GM23338 (cell line): ENCODE results near the gene GRM8. TPM values are rescaled to one million over a fixed set of nuclear protein-coding genes. Genes with fewer than 3 reads are reported as not detected.

Source experiments
- ATAC-seq: fragments of 200-7000 bp; cut with Tn5 transposase; 3 replicates; pipeline ENCODE4 v1.9.1; 2020
- DNase-seq: peaks from one replicate; pipeline ENCODE4 v3.0.0-alpha.2; 2015; ENCODE audit warnings: low spot score
- H2AFZ ChIP-seq: fragments of 200-600 bp; sonication (generic); 2 replicates; pipeline ENCODE4 v1.8.0; 2016; ENCODE audit warnings: antibody characterized with exemption, mild to moderate bottlenecking, moderate library complexity
- H3F3A ChIP-seq: fragments of 200-600 bp; sonication (generic); replicated peaks from 2 replicates; pipeline ENCODE4 v1.8.0; 2017; ENCODE audit warnings: antibody characterized with exemption, mixed run types, low read depth
- H3K27ac ChIP-seq: fragments of 200-600 bp; sonication (generic); 2 replicates; pipeline ENCODE4 v1.6.1; 2016; ENCODE audit warnings: low read depth
- H3K27me3 ChIP-seq: fragments of 200-600 bp; sonication (generic); 2 replicates; pipeline ENCODE4 v1.8.0; 2016; ENCODE audit warnings: mild to moderate bottlenecking, mixed run types, moderate library complexity; ENCODE audit not compliant: insufficient read depth
- H3K36me3 ChIP-seq: fragments of 200-600 bp; sonication (generic); 2 replicates; pipeline ENCODE4 v1.8.0; 2016; ENCODE audit warnings: mild to moderate bottlenecking; ENCODE audit not compliant: insufficient read depth
- H3K4me1 ChIP-seq: fragments of 200-600 bp; sonication (generic); 2 replicates; pipeline ENCODE4 v1.8.0; 2016; ENCODE audit warnings: mild to moderate bottlenecking, moderate library complexity; ENCODE audit not compliant: insufficient read depth
- H3K4me2 ChIP-seq: fragments of 200-600 bp; sonication (generic); 2 replicates; pipeline ENCODE4 v1.7.1; 2017; ENCODE audit warnings: mixed run types
- H3K4me3 ChIP-seq: fragments of 200-600 bp; sonication (generic); 2 replicates; pipeline ENCODE4 v1.6.1; 2016; ENCODE audit warnings: mixed run types
- H3K79me2 ChIP-seq: fragments of 200-600 bp; sonication (generic); replicated peaks from 2 replicates; pipeline ENCODE4 v1.8.0; 2017; ENCODE audit warnings: mild to moderate bottlenecking; ENCODE audit not compliant: insufficient read depth
- H3K9me2 ChIP-seq: fragments of 200-600 bp; sonication (generic); 2 replicates; pipeline ENCODE4 v1.8.0; 2017; ENCODE audit not compliant: insufficient read depth
- H4K20me1 ChIP-seq: fragments of 200-600 bp; sonication (generic); replicated peaks from 2 replicates; pipeline ENCODE4 v1.8.0; 2017; ENCODE audit warnings: mild to moderate bottlenecking; ENCODE audit not compliant: insufficient read depth
- H3K27ac Mint-ChIP-seq: 2 replicates; pipeline ENCODE4 v1.8.0; 2020; ENCODE audit warnings: inconsistent platforms, mild to moderate bottlenecking, moderate library complexity, mixed read lengths
- H3K27me3 Mint-ChIP-seq: 3 replicates; pipeline ENCODE4 v1.8.0; 2022; ENCODE audit warnings: low read depth, mild to moderate bottlenecking, moderate library complexity, mixed read lengths, inconsistent platforms; ENCODE audit not compliant: insufficient read depth, poor library complexity
- H3K36me3 Mint-ChIP-seq: 3 replicates; pipeline ENCODE4 v1.8.0; 2021; ENCODE audit warnings: low read depth, mild to moderate bottlenecking, inconsistent platforms, moderate library complexity, mixed read lengths
- H3K4me1 Mint-ChIP-seq: 3 replicates; pipeline ENCODE4 v1.8.0; 2020; ENCODE audit warnings: mild to moderate bottlenecking, inconsistent platforms, mixed read lengths
- H3K4me3 Mint-ChIP-seq: 3 replicates; pipeline ENCODE4 v1.8.0; 2021; ENCODE audit warnings: moderate library complexity, mild to moderate bottlenecking, inconsistent platforms, mixed read lengths
- H3K9me3 Mint-ChIP-seq: 3 replicates; pipeline ENCODE4 v1.8.0; 2020; ENCODE audit warnings: moderate library complexity, mild to moderate bottlenecking, inconsistent platforms, mixed read lengths
- CREB1 ChIP-seq: fragments of 250-450 bp; sonication (Bioruptor Pico); IDR thresholded peaks from 2 replicates; pipeline ENCODE4 v1.5.0; 2020; ENCODE audit warnings: low read depth, mild to moderate bottlenecking, moderate library complexity
- EZH2 ChIP-seq: fragments of 200-600 bp; sonication (generic); IDR thresholded peaks from one replicate; pipeline ENCODE4 v1.8.0; 2017; ENCODE audit warnings: antibody characterized with exemption, mild to moderate bottlenecking, low read depth; ENCODE audit not compliant: unreplicated experiment
- EZH2phosphoT487 ChIP-seq: fragments of 200-600 bp; sonication (generic); IDR thresholded peaks from one replicate; pipeline ENCODE4 v1.8.1; 2018; ENCODE audit warnings: antibody characterized with exemption; ENCODE audit not compliant: unreplicated experiment
- JUNB ChIP-seq: IDR thresholded peaks from one replicate; pipeline ENCODE4 v1.6.1; 2016; ENCODE audit warnings: antibody characterized with exemption; ENCODE audit not compliant: unreplicated experiment
- NANOG ChIP-seq: IDR thresholded peaks from 2 replicates; pipeline ENCODE4 v1.6.1; 2016; ENCODE audit warnings: antibody characterized with exemption, borderline replicate concordance
- POLR2AphosphoS5 ChIP-seq: IDR thresholded peaks from 2 replicates; pipeline ENCODE4 v1.6.1; 2016; ENCODE audit warnings: antibody characterized with exemption, low read depth
- STAT1 ChIP-seq: IDR thresholded peaks from one replicate; pipeline ENCODE4 v1.6.1; 2016; ENCODE audit warnings: antibody characterized with exemption; ENCODE audit not compliant: unreplicated experiment
- ZNF114 ChIP-seq: fragments of 250-450 bp; sonication (Bioruptor Pico); IDR thresholded peaks from 2 replicates; pipeline ENCODE4 v1.5.0; 2020; ENCODE audit warnings: mild to moderate bottlenecking, moderate library complexity
- ZNF331 ChIP-seq: fragments of 250-450 bp; sonication (Bioruptor Pico); IDR thresholded peaks from 2 replicates; pipeline ENCODE4 v1.5.0; 2020; ENCODE audit warnings: low read depth, mild to moderate bottlenecking, moderate library complexity
- polyA plus RNA-seq: library from polyadenylated mRNA; unstranded; fragments of >200 nt; fragmentation: Nextera tagmentation; extraction: Ambion mirVana; gene quantifications from 2 replicates; pipeline ENCODE4 v1.2.1, GENCODE V29; 2016
- total RNA-seq: library from RNA; depleted of rRNA; stranded (reverse); fragments of >200 nt; shearing (Covaris generic); gene quantifications from 2 replicates; pipeline ENCODE4 v1.2.3, GENCODE V29; 2014
- TF ChIP-seq, protein P1 (sequence below): IDR thresholded peaks from 2 replicates; pipeline ENCODE4 v1.6.1; 2016; ENCODE audit warnings: antibody characterized with exemption
- TF ChIP-seq, protein P2 (sequence below): IDR thresholded peaks from one replicate; pipeline ENCODE4 v1.6.1; 2018; ENCODE audit warnings: antibody characterized with exemption; ENCODE audit not compliant: unreplicated experiment
- TF ChIP-seq, protein P3 (sequence below), 2 experiments: fragments of 200-600 bp in 1 of 2; sonication (generic) in 1 of 2; conservative IDR thresholded peaks; 2 replicates each; pipeline versions ENCODE4 v1.5.1 to v1.6.1; 2016 to 2017; ENCODE audit warnings: antibody characterized with exemption in 2 of 2, low read depth in 2 of 2, mild to moderate bottlenecking in 2 of 2, moderate library complexity in 1 of 2
- TF ChIP-seq, protein P4 (sequence below): fragments of 250-450 bp; sonication (Bioruptor Pico); IDR thresholded peaks from 2 replicates; pipeline ENCODE4 v1.5.0; 2020; ENCODE audit warnings: mild to moderate bottlenecking, moderate library complexity

The GRM8 gene
- total and polyA plus RNA-seq, 2 experiments from 2014 or later: 1.9 to 6.6 TPM

DNA sequence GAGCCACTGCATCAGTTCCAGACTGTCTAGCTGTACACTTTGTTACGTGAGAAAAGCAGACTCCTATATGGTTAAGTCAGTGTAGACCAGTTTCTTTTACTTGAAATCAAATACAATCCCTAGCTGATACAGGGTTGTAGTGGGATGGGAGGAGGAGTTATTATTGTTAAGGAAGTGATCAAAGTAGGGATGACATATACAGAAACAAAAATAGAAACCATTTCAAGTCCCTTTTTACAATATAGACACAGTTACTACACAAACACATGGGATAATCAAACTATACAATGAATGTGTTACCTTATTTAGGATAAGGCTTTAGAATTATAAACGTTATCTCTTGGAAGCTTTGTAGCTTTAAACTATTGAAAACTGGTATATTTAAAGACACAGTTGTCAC, 233.9 kb downstream of the GRM8 start:
- Mint-ChIP-seq H3K4me3 (no peak overlapping the region), H3K9me3 (no peaks in the 10 kb centered on the region), H3K27me3 (no peaks in the 10 kb centered on the region), H3K36me3 (no peaks in the 10 kb centered on the region), H3K4me1 (no peaks in the 10 kb centered on the region), H3K27ac (no peak overlapping the region)
- H2AFZ ChIP-seq: no peak overlapping the region
- H3K4me1 ChIP-seq: no peaks in the 10 kb centered on the region
- TF ChIP-seq, protein P1, sequence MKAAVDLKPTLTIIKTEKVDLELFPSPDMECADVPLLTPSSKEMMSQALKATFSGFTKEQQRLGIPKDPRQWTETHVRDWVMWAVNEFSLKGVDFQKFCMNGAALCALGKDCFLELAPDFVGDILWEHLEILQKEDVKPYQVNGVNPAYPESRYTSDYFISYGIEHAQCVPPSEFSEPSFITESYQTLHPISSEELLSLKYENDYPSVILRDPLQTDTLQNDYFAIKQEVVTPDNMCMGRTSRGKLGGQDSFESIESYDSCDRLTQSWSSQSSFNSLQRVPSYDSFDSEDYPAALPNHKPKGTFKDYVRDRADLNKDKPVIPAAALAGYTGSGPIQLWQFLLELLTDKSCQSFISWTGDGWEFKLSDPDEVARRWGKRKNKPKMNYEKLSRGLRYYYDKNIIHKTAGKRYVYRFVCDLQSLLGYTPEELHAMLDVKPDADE: no peak
- no peak for TF ChIP-seq EZH2
- TF ChIP-seq ZNF331 (CRISPR knock-in tag): no peak
- no peak for TF ChIP-seq NANOG
- no peak for TF ChIP-seq ZNF114 (CRISPR knock-in tag)
- TF ChIP-seq EZH2phosphoT487: no peak
- TF ChIP-seq, protein P2, sequence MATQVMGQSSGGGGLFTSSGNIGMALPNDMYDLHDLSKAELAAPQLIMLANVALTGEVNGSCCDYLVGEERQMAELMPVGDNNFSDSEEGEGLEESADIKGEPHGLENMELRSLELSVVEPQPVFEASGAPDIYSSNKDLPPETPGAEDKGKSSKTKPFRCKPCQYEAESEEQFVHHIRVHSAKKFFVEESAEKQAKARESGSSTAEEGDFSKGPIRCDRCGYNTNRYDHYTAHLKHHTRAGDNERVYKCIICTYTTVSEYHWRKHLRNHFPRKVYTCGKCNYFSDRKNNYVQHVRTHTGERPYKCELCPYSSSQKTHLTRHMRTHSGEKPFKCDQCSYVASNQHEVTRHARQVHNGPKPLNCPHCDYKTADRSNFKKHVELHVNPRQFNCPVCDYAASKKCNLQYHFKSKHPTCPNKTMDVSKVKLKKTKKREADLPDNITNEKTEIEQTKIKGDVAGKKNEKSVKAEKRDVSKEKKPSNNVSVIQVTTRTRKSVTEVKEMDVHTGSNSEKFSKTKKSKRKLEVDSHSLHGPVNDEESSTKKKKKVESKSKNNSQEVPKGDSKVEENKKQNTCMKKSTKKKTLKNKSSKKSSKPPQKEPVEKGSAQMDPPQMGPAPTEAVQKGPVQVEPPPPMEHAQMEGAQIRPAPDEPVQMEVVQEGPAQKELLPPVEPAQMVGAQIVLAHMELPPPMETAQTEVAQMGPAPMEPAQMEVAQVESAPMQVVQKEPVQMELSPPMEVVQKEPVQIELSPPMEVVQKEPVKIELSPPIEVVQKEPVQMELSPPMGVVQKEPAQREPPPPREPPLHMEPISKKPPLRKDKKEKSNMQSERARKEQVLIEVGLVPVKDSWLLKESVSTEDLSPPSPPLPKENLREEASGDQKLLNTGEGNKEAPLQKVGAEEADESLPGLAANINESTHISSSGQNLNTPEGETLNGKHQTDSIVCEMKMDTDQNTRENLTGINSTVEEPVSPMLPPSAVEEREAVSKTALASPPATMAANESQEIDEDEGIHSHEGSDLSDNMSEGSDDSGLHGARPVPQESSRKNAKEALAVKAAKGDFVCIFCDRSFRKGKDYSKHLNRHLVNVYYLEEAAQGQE: no peak
- no peak for TF ChIP-seq CREB1 (CRISPR knock-in tag)
- TF ChIP-seq, protein P3, sequence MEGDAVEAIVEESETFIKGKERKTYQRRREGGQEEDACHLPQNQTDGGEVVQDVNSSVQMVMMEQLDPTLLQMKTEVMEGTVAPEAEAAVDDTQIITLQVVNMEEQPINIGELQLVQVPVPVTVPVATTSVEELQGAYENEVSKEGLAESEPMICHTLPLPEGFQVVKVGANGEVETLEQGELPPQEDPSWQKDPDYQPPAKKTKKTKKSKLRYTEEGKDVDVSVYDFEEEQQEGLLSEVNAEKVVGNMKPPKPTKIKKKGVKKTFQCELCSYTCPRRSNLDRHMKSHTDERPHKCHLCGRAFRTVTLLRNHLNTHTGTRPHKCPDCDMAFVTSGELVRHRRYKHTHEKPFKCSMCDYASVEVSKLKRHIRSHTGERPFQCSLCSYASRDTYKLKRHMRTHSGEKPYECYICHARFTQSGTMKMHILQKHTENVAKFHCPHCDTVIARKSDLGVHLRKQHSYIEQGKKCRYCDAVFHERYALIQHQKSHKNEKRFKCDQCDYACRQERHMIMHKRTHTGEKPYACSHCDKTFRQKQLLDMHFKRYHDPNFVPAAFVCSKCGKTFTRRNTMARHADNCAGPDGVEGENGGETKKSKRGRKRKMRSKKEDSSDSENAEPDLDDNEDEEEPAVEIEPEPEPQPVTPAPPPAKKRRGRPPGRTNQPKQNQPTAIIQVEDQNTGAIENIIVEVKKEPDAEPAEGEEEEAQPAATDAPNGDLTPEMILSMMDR (conservative IDR thresholded peaks at IDR 0.05; ENCODE audit: low read depth in 2 of 2): no peak
- no peak for TF ChIP-seq POLR2AphosphoS5
- TF ChIP-seq JUNB: no peak
- TF ChIP-seq, protein P4, sequence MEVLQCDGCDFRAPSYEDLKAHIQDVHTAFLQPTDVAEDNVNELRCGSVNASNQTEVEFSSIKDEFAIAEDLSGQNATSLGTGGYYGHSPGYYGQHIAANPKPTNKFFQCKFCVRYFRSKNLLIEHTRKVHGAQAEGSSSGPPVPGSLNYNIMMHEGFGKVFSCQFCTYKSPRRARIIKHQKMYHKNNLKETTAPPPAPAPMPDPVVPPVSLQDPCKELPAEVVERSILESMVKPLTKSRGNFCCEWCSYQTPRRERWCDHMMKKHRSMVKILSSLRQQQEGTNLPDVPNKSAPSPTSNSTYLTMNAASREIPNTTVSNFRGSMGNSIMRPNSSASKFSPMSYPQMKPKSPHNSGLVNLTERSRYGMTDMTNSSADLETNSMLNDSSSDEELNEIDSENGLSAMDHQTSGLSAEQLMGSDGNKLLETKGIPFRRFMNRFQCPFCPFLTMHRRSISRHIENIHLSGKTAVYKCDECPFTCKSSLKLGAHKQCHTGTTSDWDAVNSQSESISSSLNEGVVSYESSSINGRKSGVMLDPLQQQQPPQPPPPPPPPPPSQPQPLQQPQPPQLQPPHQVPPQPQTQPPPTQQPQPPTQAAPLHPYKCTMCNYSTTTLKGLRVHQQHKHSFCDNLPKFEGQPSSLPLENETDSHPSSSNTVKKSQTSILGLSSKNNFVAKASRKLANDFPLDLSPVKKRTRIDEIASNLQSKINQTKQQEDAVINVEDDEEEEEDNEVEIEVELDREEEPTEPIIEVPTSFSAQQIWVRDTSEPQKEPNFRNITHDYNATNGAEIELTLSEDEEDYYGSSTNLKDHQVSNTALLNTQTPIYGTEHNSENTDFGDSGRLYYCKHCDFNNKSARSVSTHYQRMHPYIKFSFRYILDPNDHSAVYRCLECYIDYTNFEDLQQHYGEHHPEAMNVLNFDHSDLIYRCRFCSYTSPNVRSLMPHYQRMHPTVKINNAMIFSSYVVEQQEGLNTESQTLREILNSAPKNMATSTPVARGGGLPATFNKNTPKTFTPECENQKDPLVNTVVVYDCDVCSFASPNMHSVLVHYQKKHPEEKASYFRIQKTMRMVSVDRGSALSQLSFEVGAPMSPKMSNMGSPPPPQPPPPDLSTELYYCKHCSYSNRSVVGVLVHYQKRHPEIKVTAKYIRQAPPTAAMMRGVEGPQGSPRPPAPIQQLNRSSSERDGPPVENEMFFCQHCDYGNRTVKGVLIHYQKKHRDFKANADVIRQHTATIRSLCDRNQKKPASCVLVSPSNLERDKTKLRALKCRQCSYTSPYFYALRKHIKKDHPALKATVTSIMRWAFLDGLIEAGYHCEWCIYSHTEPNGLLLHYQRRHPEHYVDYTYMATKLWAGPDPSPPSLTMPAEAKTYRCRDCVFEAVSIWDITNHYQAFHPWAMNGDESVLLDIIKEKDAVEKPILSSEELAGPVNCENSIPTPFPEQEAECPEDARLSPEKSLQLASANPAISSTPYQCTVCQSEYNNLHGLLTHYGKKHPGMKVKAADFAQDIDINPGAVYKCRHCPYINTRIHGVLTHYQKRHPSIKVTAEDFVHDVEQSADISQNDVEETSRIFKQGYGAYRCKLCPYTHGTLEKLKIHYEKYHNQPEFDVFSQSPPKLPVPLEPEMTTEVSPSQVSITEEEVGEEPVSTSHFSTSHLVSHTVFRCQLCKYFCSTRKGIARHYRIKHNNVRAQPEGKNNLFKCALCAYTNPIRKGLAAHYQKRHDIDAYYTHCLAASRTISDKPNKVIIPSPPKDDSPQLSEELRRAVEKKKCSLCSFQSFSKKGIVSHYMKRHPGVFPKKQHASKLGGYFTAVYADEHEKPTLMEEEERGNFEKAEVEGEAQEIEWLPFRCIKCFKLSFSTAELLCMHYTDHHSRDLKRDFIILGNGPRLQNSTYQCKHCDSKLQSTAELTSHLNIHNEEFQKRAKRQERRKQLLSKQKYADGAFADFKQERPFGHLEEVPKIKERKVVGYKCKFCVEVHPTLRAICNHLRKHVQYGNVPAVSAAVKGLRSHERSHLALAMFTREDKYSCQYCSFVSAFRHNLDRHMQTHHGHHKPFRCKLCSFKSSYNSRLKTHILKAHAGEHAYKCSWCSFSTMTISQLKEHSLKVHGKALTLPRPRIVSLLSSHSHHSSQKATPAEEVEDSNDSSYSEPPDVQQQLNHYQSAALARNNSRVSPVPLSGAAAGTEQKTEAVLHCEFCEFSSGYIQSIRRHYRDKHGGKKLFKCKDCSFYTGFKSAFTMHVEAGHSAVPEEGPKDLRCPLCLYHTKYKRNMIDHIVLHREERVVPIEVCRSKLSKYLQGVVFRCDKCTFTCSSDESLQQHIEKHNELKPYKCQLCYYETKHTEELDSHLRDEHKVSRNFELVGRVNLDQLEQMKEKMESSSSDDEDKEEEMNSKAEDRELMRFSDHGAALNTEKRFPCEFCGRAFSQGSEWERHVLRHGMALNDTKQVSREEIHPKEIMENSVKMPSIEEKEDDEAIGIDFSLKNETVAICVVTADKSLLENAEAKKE (CRISPR knock-in tag): no peak
- no peak for TF ChIP-seq STAT1
- DNase-seq (no peak), ATAC-seq (no peak)
- no peaks in the 10 kb centered on the region for H3K9me2 ChIP-seq
- no peak overlapping the region for H3K4me2 ChIP-seq
- no peaks in the 10 kb centered on the region for H3K27me3 ChIP-seq
- no peak overlapping the region for H3K27ac ChIP-seq
- H4K20me1 ChIP-seq: no peaks in the 10 kb centered on the region; the same call in 1 of the 2 replicates
- no peaks in the 10 kb centered on the region for H3K79me2 ChIP-seq
- H3F3A ChIP-seq: no peaks in the 10 kb centered on the region
- H3K36me3 ChIP-seq: no peaks in the 10 kb centered on the region
- H3K4me3 ChIP-seq: no peak overlapping the region
